ENCODE results near the gene PRELID3B.

DNA sequence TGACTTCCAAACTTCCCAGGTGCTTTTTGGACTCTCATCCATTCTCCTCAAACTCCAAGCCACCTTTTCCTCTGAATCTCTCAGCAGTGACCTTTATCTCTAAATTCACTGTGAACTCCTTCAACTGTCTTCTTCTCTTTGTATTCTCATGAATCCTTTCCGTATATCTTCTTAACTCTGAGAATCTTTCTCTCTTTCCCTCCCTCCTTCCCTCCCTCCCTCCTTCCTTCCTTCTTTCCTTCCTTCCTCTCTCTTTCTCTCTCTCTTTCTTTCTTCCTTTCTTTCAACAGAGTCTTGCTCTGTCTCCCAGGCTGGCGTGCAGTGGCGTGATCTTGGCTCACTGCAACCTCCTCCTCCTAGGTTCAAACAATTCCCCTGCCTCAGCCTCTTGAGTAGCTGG is 4.3 kb upstream of the PRELID3B start:
- TF ChIP-seq EP300 (IDR thresholded peaks at IDR 0.05) (no peak), POLR2A (IDR thresholded peaks at IDR 0.05) (no peak)

Data from suprapubic skin (tissue), 2 donors.